ENCODE measurements around the gene CDC20.
"Not testable (repeated sequence)": the region's sequence is repeated elsewhere in the genome, so short reads cannot be mapped to it uniquely, and the experiment has no call there.

CDC20 gene

GRCh38 chr1:43383449-43383848 is 24.7 kb downstream of the CDC20 start:
- DNase-seq (ENCODE audit: low spot score) = no peak

DNA sequence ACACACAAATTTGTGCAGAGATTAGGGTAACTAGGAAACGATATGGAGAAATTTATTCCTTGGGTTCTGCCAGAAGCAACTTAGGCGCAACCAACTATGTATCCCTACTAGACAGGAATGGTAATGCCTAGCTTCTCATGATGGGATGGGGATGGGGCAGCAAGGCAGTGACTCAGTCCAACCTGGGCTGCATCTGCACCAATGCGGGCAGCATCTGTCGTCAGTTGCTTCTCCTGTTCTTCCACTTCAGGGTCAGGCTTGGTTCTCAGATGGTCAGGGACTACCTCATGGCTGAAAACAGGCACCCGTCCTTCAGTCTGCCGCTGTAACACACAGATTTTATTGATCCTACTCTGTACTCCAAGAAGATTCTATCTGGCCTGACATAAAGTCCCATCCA is 27.9 kb downstream of the CDC20 start:
- no peak for DNase-seq (ENCODE audit: low spot score)

- DNase-seq (ENCODE audit: low spot score) = no peak
Observed at GRCh38 chr1:43387976-43388599, 29.3 kb downstream of the CDC20 start.

GRCh38 chr1:43388613-43389012 is 29.8 kb downstream of the CDC20 start:
- DNase-seq (ENCODE audit: low spot score) = no peak

- peak; percentile 94 for DNase-seq (ENCODE audit: low spot score)
Observed at GRCh38 chr1:43389326-43390313, 30.8 kb downstream of the CDC20 start, which contains the start of the genes MED8 and SZT2. TSS of gene MED8 (minus strand) at chr1:43389800. CDS start at chr1:43389764, 36 bp downstream. TSS of gene SZT2 (plus strand) at chr1:43389899. CDS start at chr1:43389969, 70 bp downstream.

DNA sequence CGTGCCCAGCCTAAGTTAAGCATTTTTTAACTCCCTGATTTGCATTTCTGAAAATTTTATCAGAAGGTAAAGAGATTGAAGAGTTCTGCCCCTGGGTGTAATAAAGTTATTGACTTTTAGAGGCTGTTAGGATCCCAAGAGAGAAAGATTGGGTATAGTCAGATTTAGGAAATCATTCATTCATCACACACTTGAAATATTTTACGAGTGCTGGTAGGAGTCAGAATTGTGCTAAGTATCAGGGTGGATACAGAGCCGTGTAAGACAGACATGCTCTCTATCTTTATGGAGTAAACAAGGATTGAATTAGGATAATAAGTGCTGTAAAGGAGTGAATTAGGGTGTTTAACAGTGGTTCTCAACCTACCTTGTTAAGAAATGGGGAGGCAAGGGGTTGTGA is 33.9 kb downstream of the CDC20 start:
- no peak for DNase-seq (ENCODE audit: low spot score)

DNA sequence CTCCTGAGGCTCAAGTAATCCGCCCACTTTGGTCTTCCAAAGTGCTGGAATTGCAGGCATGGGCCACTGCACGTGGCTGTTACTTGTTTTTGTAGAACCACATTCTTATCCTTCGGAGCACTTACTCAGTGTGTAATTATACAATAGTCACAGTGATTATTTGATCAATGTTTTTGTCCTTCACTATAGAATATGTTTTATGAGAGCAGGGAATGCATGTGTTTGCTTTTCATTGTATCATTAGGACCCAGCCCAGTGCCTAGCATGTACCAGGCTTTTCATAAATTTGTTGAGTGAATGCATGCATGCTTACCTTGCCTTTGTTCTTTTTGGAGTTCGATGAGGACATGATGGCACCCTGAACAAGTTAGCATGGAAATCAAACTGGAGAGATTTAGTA is 36.7 kb downstream of the CDC20 start:
- DNase-seq (ENCODE audit: low spot score) = no peak

DNA sequence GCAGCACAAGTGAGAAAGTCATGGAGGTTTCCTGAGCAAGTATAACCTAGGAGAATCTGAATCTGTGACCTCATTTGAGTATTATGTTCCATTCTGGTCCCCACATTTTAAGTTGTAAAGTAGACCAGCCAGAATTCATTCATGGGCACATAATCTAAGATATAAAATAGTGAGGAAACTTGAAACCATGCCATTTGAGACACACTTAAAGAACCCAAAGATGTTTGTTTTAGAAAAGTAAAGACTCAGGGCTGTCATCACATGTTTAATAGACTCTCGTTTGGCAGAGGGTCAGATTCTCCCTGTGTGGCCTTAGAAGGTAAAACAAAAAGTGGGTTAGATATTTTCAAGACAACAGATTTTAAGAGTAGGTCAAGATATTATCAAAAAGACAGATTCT is 37.3 kb downstream of the CDC20 start:
- no peak for DNase-seq (ENCODE audit: low spot score)

GRCh38 chr1:43398227-43398626 is 39.4 kb downstream of the CDC20 start:
- no peak for DNase-seq (ENCODE audit: low spot score)

DNA sequence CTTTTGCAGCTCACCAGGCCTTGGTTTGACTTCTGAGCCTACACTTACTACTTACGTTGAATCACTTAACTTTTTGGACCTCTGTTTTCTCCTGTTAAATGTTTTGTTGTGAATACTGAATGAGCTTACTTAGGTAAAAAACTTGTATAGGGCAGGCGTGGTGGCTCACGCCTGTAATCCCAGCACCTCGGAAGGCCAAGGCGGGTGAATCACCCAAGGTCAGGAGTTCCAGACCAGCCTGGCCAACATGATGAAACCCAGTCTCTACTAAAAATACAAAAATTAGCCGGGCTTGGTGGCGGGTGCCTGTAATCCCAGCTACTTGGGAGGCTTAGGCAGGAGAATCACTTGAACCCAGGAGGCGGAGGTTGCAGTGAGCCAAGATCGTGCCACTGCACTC is 41.7 kb downstream of the CDC20 start:
- DNase-seq (ENCODE audit: low spot score) = not testable (repeated sequence)

GRCh38 chr1:43402089-43402865 is 43.5 kb downstream of the CDC20 start:
- DNase-seq (ENCODE audit: low spot score) = no peak

- DNase-seq (ENCODE audit: low spot score) = no peak
Observed at GRCh38 chr1:43404353-43404752, 45.6 kb downstream of the CDC20 start.

GRCh38 chr1:43405219-43405875 is 46.6 kb downstream of the CDC20 start:
- no peak for DNase-seq (ENCODE audit: low spot score)

DNA sequence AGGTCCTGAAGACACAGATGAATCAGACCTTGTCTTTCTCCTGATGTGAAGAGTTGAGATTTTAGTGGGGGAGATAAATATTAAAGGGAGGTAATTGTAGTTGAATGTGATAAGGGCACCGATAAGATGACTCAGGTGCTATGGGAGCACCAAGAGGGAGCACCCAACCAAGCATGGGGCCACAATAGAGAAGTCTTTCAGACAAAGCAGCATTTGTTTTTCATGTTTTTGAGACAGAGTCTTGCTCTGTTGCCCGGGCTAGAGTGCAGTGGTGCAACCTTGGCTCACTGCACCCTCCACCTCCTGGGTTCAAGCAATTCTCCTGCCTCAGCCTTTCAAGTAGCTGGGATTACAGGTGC is 47.1 kb downstream of the CDC20 start:
- no peak for DNase-seq (ENCODE audit: low spot score)

- no peak for DNase-seq (ENCODE audit: low spot score)
Observed at GRCh38 chr1:43410571-43410970, 51.8 kb downstream of the CDC20 start.

Data from CD4-positive, alpha-beta T cell treated with Interleukin-15 for 4 hours (primary cell).